T-helper 9 cell (primary cell): ENCODE results near the gene WBP11.

ENCODE experiments used
- DNase-seq: peaks from one replicate; pipeline ENCODE4 v3.0.0-alpha.2; 2020
- total RNA-seq, 2 donors: gene quantifications; one replicate each; lab custom pipeline; 2026; lab: John Stamatoyannopoulos, UW

WBP11 gene
- total RNA-seq, result 128 to 200 reads per million in 2 donors

- DNase-seq, result peak; percentile 77
Measured at GRCh38 chr12:14803011-14803829, at the start of gene WBP11, which contains the start of gene C12orf60. WBP11 (minus strand) TSS chr12:14803478; CDS start chr12:14801383, 2,095 bp downstream. C12orf60 (plus strand) TSS chr12:14803670; CDS start chr12:14822936, 19,266 bp downstream.

DNA sequence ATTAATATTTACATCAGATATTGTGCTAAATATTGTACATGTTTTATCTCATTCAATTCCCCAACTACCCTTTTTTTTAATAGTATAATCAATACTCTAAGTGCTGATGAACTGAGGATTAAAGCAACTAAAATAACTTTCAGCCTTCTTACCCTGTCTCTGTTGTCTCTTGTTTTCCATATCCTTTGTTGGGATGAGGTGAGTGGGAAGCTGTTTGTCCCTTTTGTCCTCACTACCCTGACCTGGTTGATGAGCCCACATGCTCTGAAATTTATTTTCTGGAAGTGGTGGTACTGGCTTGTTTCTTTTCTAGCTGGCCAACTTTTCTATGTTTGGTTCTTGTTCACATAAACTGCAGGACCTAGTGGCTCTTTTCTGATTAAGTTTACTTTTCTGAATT lies 49.6 kb upstream of the WBP11 start:
- DNase-seq, result no peak

- DNase-seq, result no peak
Measured at GRCh38 chr12:14850929-14851663, 47.8 kb upstream of the WBP11 start.

DNA sequence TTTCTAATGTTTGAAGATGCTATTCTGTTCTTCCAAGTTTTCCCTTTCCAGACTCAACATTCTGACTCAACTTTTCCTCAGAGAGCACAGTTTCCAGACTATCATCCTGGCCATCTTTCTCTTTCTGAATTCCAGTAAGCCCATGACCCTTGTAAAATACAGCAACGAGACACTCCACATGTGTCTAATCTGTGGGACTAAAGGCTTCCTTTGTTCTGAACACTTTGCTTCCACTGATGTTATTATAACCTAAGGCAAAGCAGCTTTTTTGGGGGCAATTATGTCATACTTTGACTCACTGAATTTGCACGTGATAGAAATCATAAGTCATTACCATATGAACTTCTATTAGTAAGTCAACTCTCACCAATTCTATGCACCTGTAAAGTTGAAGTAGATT lies 46.4 kb upstream of the WBP11 start:
- no peak for DNase-seq

DNA sequence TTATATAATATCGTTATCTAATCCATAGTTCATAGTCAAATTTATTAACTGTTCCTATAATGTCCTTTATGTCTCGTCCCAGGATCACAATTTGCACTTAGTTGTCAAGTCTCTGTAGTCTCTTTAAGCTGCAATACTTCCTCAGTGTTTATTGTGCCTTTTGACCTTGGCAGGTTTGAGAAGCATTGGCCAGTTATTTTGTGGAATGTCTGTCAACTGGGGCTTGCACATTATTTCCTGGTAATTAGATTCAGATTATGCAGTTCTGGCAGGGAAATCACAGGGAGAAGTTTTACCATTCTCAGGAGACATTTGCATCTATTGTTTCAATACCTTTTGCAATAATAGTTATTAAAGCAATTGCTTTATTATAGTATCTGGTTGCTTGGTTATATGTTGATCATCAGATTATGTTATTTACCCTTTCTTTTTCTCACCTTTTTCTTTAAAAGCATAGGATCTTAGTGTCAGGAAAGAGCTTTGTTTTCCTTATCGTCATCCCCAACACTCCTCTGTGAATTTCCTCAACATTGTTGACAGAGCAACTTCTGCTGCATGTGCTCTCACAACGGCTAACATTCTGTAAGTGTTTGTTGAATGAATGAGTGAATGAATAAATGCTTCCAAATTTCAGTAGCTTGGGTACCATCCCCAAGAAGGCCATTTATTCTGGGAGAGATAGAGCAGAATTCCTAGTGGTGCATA lies 43.8 kb upstream of the WBP11 start:
- DNase-seq, result no peak

DNA sequence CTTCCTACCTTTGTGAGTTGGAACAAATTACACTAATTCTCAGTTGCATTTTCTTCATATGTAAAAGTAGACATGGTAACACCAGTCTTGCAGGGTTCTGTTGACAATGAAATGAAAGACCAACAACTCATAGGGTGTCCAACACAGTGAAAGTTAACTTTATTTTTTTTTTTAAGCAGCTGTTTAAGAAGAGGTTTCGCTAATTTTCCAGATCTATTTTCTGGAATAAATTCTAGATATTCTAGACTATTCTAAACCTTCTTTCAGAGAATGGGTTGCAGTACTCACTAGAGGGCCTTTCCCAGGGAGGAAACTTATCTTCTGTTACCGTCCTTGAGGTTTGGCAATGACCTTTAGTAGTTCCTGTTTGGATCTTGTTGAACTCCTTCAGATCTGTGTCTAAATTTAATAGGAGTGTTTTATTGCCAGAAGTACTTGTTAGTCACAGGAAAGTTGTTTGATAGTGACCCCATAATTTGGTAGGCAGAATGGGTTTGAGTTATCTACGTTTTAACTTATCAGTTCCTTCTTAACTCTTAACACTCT lies 42.8 kb upstream of the WBP11 start:
- DNase-seq, result no peak

GRCh38 chr12:14845350-14845750 lies 42.1 kb upstream of the WBP11 start:
- peak; percentile 15 for DNase-seq

GRCh38 chr12:14844401-14844800 lies 41.1 kb upstream of the WBP11 start:
- no peak for DNase-seq

- DNase-seq, result no peak
Measured at GRCh38 chr12:14843425-14843887, 40.2 kb upstream of the WBP11 start, which contains the start of gene ART4. ART4 (minus strand) TSS chr12:14843526; CDS start chr12:14843113, 413 bp downstream.

DNA sequence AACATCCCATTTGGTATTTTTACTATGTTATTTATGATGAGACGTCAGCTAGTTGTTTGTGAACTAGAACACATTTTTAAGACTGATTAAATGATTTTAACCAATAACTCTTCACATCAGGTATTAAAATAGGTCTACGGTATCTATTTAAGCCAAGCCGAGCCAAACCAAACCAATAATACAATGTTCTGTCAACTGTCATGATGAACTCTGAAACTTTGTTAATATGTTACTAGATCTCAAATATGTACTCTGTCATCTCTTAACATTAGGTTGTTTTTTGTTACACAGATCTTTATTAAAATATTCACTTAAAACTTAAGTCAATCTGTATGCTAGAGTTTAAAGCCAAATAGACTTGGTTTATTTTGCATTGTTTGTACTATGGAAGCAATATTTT lies 39.0 kb upstream of the WBP11 start:
- no peak for DNase-seq

DNA sequence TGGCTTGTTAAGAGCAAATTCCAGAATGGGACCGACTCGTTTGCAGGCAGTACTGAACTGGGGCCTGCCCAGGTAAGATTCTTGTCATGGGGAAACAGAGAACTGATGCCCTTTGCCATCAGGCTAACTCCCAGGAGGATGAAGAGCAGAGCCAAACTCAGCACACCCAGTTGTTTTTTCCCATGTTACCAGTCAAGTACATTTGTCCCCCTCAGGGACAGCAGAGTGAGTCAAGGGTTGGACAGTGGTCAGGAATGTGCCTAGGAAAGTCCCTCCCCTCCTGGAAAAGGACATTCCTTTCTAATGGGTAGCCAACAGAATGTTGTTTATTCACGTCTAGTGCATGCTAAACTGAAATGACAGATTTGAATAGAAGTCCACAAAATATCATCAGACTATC lies 38.5 kb upstream of the WBP11 start:
- no peak for DNase-seq

- no peak for DNase-seq
Measured at GRCh38 chr12:14840616-14841015, 37.3 kb upstream of the WBP11 start.

- no peak for DNase-seq
Measured at GRCh38 chr12:14839262-14839661, 36.0 kb upstream of the WBP11 start.

GRCh38 chr12:14836336-14837210 lies 33.3 kb upstream of the WBP11 start:
- DNase-seq, result no peak

DNA sequence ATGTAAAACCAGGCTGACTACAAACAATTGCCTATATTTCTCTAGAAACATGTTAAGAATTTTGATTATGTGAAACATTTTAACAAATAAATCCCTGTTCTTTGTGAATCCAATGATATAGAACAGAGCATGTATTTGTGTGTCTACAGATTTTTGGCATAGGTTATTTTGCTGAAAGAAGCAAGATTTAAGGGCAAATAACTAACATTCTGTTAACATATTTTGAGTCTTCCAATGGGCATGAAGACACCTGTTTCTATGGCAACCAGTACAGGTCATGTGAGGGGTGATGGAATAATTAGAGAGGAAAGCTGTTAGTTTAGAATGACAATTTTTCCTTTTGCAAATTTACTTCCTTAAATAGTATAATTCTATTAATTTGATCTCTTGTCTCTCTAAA lies 31.2 kb upstream of the WBP11 start:
- DNase-seq, result no peak

- DNase-seq, result no peak
Measured at GRCh38 chr12:14833952-14834351, 30.7 kb upstream of the WBP11 start.

- DNase-seq, result no peak
Measured at GRCh38 chr12:14833336-14833735, 30.1 kb upstream of the WBP11 start.

DNA sequence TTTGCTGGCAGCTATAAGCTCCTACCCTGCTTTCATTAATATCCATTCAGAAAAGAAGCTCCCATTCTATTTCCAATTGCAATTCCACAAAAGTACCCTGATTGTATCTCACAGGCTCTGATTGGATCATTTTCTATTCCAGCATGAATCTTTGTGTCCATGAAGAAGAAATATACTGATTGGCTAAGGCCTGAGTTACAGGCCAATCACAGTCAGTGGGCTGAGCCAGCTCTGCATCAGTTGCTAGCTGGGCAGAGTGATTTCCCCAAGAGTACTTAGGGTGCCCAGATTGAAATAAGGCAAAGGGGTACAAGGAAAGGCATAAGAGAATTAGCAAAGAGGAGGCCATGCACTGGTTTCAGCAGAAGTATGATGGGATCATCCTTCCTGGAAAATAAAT lies 25.6 kb upstream of the WBP11 start:
- DNase-seq, result no peak

DNA sequence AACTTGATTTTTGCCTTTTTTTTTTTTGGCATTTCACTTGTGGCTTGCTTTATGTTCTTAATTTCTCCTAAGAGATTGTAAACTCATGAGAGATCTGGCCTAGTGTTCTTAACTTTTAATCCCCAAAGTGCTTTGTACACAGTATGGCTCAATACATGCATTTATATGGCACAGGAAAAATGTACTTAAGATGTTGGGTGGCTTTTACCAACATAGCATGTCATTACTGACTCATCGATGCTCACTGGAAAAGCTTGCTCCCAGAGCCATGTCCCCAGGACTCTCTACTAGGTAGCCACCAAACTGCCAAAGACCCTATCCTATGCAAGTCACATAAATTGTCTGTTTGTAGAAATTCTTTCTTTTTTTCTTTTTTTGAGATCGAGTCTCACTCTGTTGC lies 23.8 kb upstream of the WBP11 start:
- DNase-seq, result no peak

GRCh38 chr12:14826491-14826890 lies 23.2 kb upstream of the WBP11 start:
- no peak for DNase-seq

DNA sequence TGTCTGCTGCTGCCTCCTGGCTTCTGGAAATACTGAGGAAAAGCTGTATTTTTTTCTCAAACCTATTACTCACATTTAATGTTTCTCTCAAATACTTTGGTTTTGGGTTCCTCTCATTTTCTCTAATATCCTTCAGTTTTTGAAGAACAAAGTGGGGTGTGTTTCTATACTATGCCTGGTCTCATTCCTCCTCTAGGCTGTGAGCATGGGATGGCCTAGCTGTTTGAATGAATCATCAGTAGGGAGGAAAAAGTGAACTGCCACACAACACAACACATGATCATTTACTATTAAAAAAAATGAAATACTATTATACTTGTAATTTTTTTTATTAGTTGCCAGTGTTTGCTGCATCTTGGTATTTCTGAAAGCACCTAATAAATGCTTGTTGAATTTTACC lies 22.0 kb upstream of the WBP11 start:
- no peak for DNase-seq
